A549 treated with Mapracorat at 1 μM for 4 hours (cell line): Measurements from ENCODE around the gene CCNA1. TPM values are rescaled to one million over a fixed set of nuclear protein-coding genes. Genes with fewer than 3 reads are reported as not detected.

Source experiments
- total RNA-seq: library from RNA; stranded (reverse); fragments of 200-300 nt; extraction: Qiagen RNA extraction; gene quantifications from 5 replicates; pipeline ENCODE4 v1.2.3, GENCODE V29; 2022

Gene CCNA1
- 0.30 to 0.69 TPM (median 0.41 TPM) in 5 replicates for total RNA-seq

DNA sequence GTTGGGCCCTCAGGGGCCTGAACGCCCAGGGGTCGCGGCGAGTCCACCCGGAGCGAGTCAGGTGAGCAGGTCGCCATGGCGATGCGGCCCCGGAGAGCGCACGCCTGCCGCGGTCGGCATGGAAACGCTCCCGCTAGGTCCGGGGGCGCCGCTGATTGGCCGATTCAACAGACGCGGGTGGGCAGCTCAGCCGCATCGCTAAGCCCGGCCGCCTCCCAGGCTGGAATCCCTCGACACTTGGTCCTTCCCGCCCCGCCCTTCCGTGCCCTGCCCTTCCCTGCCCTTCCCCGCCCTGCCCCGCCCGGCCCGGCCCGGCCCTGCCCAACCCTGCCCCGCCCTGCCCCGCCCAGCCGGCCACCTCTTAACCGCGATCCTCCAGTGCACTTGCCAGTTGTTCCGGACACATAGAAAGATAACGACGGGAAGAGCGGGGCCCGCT, at the start of gene CCNA1:
TSS of gene CCNA1 (plus strand) at position 390 of the 439 bp plus-strand sequence. CDS start 562 bp downstream, outside the sequence.

Other genes starting within 250 kb of the CCNA1 start
- not detected in 5 replicates for gene SOHLH2, start 217.9 kb upstream of the CCNA1 start, total RNA-seq
- 0.20 to 0.59 TPM (median 0.36 TPM) in 5 replicates for gene CCDC169, start 134.7 kb upstream of the CCNA1 start, total RNA-seq
- 19.9 to 28.6 TPM (median 22.6 TPM) in 5 replicates for gene SPART, start 86.1 kb upstream of the CCNA1 start, total RNA-seq
- not detected in 5 replicates for gene SERTM1, start 241.5 kb downstream of the CCNA1 start, total RNA-seq